HCT116 (cell line): ENCODE data around the gene SLC25A42.

Experiments
- CTCF ChIP-seq, 3 experiments: fragments of 200-600 bp in 1 of 3; sonication (generic) in 1 of 3; IDR thresholded peaks in 2 of 3; conservative IDR thresholded peaks in 1 of 3; 2 replicates each; pipeline ENCODE4 v1.5.1; 2012 to 2017; ENCODE audit warnings: low read depth in 2 of 3, low read length in 2 of 3, antibody characterized with exemption in 1 of 3, borderline replicate concordance in 1 of 3, control low read depth in 1 of 3, mild to moderate bottlenecking in 1 of 3, mixed read lengths in 1 of 3, mixed run types in 1 of 3, moderate library complexity in 1 of 3; ENCODE audit not compliant: insufficient read depth in 1 of 3
- EGR1 ChIP-seq: IDR thresholded peaks from 2 replicates; pipeline ENCODE4 v1.6.1; 2012; ENCODE audit warnings: low read depth
- EZH2phosphoT487 ChIP-seq: fragments of 200-600 bp; IDR thresholded peaks from 2 replicates; pipeline ENCODE4 v1.6.1; 2018; ENCODE audit warnings: antibody characterized with exemption, borderline replicate concordance
- POLR2A ChIP-seq: IDR thresholded peaks from 2 replicates; pipeline ENCODE4 v1.7.0; 2011; ENCODE audit warnings: borderline replicate concordance; ENCODE audit not compliant: insufficient read depth, insufficient read length; ENCODE audit errors: extremely low read depth
- POLR2AphosphoS5 ChIP-seq: IDR thresholded peaks from 2 replicates; pipeline ENCODE4 v1.6.1; 2011; ENCODE audit warnings: mild to moderate bottlenecking, low read depth, low read length, moderate library complexity
- RAD21 ChIP-seq: IDR thresholded peaks from 2 replicates; pipeline ENCODE4 v1.6.1; 2012; ENCODE audit warnings: low read depth, mild to moderate bottlenecking
- SP1 ChIP-seq: IDR thresholded peaks from 2 replicates; pipeline ENCODE4 v1.6.1; 2012; ENCODE audit warnings: low read depth
- TCF7L2 ChIP-seq: IDR thresholded peaks from 2 replicates; pipeline ENCODE4 v1.7.0; 2011; ENCODE audit warnings: borderline replicate concordance, inconsistent platforms; ENCODE audit not compliant: insufficient read depth, insufficient read length; ENCODE audit errors: extremely low read depth
- YY1 ChIP-seq: IDR thresholded peaks from 2 replicates; pipeline ENCODE4 v1.6.1; 2011; ENCODE audit warnings: low read length, low read depth, moderate library complexity, mild to moderate bottlenecking; ENCODE audit not compliant: insufficient replicate concordance; ENCODE audit errors: extremely low read depth
- ZNF274 ChIP-seq: fragments of 200-500 bp; sonication (Bioruptor generic); IDR thresholded peaks from 2 replicates; pipeline ENCODE4 v1.6.1; 2014; ENCODE audit warnings: mild to moderate bottlenecking, low read depth, low read length, inconsistent platforms
- TF ChIP-seq, protein P1 (sequence below): IDR thresholded peaks from 2 replicates; pipeline ENCODE4 v1.6.1; 2012; ENCODE audit warnings: low read depth

- TF ChIP-seq SP1 (no peak), RAD21 (no peak), CTCF (IDR thresholded peaks at IDR 0.05 in 2 of 3, conservative IDR thresholded peaks at IDR 0.05 in 1 of 3; ENCODE audit: borderline replicate concordance in 1 of 3, insufficient read depth in 1 of 3, low read depth in 2 of 3, low read length in 2 of 3) (no peak), POLR2A (no peak), ZNF274 (no peak), EGR1 (no peak), POLR2AphosphoS5 (no peak), YY1 (no peak), EZH2phosphoT487 (no peak), TCF7L2 (no peak)
- TF ChIP-seq, protein P1, sequence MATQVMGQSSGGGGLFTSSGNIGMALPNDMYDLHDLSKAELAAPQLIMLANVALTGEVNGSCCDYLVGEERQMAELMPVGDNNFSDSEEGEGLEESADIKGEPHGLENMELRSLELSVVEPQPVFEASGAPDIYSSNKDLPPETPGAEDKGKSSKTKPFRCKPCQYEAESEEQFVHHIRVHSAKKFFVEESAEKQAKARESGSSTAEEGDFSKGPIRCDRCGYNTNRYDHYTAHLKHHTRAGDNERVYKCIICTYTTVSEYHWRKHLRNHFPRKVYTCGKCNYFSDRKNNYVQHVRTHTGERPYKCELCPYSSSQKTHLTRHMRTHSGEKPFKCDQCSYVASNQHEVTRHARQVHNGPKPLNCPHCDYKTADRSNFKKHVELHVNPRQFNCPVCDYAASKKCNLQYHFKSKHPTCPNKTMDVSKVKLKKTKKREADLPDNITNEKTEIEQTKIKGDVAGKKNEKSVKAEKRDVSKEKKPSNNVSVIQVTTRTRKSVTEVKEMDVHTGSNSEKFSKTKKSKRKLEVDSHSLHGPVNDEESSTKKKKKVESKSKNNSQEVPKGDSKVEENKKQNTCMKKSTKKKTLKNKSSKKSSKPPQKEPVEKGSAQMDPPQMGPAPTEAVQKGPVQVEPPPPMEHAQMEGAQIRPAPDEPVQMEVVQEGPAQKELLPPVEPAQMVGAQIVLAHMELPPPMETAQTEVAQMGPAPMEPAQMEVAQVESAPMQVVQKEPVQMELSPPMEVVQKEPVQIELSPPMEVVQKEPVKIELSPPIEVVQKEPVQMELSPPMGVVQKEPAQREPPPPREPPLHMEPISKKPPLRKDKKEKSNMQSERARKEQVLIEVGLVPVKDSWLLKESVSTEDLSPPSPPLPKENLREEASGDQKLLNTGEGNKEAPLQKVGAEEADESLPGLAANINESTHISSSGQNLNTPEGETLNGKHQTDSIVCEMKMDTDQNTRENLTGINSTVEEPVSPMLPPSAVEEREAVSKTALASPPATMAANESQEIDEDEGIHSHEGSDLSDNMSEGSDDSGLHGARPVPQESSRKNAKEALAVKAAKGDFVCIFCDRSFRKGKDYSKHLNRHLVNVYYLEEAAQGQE, result no peak
Observed at GRCh38 chr19:19064811-19065745, 1.3 kb downstream of the SLC25A42 start.
